OCI-M1 (cell line): Measurements from ENCODE around the gene CCDC9B.

Experiments
- DNase-seq: peaks from one replicate; lab custom pipeline; 2025; lab: John Stamatoyannopoulos, UW

Gene CCDC9B

GRCh38 chr15:40290545-40290917, 50.2 kb downstream of the CCDC9B start:
- DNase-seq = no peak

GRCh38 chr15:40289140-40289775, 51.5 kb downstream of the CCDC9B start:
- no peak for DNase-seq

- DNase-seq = no peak
Measured at GRCh38 chr15:40287968-40288367, 52.8 kb downstream of the CCDC9B start.

- no peak for DNase-seq
Measured at GRCh38 chr15:40287505-40287904, 53.2 kb downstream of the CCDC9B start.

DNA sequence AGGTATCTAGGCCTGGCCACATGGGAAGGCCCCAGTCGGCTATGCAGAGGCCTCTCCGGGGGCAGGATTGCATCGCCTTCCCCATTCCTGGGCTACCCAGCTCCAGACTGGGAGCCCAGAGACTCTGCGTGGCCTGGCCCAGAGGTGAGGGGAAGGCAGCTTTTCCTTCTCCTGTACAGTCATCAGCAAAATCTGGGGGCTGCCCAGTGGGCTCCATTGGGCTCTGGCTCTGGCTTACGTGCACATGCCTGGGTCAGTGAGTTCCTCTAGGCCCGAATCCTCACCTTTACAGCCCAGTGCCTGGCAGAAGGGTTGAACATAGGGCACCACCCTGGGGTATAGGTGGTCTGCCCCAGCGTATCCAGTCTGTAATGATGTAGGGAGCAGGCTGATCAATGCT, 53.9 kb downstream of the CCDC9B start:
- no peak for DNase-seq

- no peak for DNase-seq
Measured at GRCh38 chr15:40286061-40286532, 54.6 kb downstream of the CCDC9B start.

GRCh38 chr15:40285554-40286011, 55.2 kb downstream of the CCDC9B start:
- DNase-seq = no peak

GRCh38 chr15:40285151-40285550, 55.6 kb downstream of the CCDC9B start:
- DNase-seq = no peak

DNA sequence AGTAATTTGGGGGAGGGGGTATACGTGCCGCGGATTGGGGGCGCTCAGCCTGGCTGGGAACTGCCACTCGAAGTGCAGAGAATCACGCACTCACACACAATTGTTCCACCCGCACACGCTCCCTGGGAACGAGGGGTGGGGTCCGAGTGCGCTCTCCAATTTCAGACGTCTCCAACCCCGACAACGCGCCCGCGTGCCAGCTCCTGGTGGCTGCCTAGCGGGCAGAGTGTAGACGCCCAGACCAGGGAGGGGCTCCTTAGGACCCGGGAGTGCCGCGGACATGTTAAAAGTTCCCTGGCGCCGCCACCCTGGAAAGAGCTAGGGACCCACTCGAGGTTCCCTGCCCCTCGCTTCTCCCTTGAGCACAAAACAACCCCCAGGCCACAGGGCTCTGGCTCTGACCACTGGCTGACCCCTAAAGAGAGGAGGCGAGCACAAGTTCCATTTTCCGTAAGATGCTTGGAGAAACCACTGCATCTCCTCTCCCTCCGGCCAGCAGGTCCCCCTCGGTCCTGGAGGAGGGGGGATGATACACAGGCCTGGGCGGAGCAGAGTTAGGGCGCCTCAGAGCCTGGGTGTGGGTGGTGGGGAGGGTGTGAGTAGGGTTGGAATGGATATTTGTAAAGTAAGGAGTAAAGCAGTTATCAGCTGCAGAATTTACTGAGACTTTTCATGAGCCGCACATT, 57.0 kb downstream of the CCDC9B start:
- DNase-seq = no peak

DNA sequence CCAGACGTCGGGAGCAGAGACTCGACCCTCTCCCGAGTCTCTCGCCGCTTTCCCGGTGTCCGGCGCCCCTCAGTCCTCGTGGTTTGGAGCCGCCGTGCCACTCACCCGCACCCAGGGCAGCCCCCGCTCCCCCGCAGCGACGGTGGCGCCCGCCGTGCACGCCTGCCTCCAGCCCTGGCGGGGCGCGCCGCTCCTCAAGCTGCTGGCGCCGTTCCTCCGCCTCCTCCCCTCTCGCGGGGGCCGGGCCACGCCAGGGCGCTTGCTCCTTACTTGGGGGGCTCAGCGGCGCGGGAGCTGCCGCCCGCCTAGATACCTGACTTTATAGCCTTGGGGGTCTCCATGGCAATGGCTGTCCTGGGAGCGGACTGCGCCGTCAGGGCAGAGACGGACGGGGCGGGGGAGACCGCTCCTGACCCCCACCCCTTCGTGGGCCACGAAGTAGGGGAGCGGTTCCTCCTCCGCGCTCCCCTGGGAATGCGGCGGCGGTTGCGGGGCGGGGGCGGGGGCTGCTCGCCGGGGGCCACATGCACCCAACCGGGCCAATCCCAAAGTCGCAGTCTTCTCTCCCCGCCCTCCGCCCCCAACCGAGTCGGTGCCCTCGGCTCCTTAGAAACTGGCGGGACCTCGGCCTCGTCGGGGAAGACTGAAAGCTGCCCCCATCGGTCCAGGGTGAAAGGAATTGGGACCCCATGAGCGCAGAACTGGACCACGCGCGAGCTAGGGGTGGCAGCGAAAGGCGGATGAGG, 57.7 kb downstream of the CCDC9B start, which contains the start of gene ANKRD63:
Gene ANKRD63 (minus strand): TSS at position 196 of the 746 bp plus-strand sequence. CDS start 478 bp downstream, outside the sequence.
- peak; percentile 59 for DNase-seq

DNA sequence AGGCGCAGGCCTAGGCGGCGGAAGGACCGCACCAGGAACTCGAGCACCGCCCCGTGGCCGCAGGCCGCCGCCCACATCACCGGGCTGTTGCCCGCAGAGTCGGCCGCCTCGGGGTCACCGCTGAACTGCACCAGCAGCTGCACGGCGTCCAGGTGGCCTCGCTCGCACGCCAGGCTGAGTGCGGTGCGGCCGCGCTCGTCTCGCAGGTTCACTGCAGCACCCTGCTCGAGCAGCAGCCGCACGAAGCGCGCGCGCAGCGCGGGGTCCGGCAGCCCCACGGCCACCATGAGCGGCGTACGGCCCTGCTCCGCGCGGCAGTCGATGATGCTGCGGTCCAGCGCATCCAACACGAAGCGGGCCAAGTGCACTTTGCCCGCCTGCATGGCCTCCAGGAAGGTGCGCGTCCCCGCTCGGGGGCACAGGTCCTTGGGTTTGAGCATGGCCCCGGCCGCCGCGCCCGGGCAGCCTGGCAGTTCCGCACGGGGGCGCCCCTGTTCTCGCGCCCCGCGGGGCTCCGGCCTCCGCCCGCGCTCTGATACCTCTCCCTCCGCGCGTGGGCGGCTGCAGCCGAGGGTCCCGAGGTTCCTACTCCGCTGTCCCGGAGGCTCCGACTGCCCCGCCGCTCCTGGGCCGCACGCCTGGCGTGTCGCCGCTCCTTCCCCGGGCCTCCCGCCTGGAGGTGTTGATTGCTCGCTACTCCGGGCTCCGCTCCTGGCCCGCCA, 58.4 kb downstream of the CCDC9B start:
- peak; percentile 70 for DNase-seq

DNA sequence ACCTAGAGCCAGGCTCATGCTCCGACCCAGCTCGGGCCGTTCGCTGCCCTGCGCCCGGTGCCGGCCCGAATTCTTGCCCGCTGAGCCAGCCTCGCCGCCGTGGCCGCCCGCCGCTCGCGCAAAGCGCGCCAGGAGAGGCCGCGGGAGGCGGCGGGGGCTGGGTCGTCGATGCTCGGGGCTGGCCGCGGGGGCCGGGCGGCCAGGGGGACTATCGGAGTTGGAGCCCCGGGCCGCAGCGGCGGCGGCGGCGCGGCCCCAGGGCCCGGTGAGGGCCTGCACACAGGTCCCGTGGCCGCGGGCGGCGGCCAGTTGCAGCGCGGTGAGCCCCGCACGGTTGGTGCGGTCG, 59.0 kb downstream of the CCDC9B start:
- no peak for DNase-seq
